Mononuclear cell (primary cell): Measurements from ENCODE around the gene ATP11A. TPM values are rescaled to one million over a fixed set of nuclear protein-coding genes. Genes with fewer than 3 reads are reported as not detected.

Experiments used
- H3K27me3 ChIP-seq: 2 replicates; pipeline ENCODE4 v1.6.0; 2011; ENCODE audit warnings: low read length, control low read depth; ENCODE audit not compliant: insufficient read depth
- H3K4me1 ChIP-seq: 2 replicates; pipeline ENCODE4 v1.5.1; 2011; ENCODE audit warnings: mild to moderate bottlenecking, low read length, control low read depth; ENCODE audit not compliant: insufficient read depth
- H3K4me3 ChIP-seq: 2 replicates; pipeline ENCODE4 v1.5.1; 2011; ENCODE audit warnings: mild to moderate bottlenecking, low read length, moderate library complexity
- H3K9me3 ChIP-seq: 2 replicates; pipeline ENCODE4 v1.5.1; 2011; ENCODE audit warnings: low read depth, mild to moderate bottlenecking, control low read depth, low read length
- total RNA-seq: library from RNA; depleted of rRNA; stranded (reverse); fragments of >200 nt; gene quantifications from one replicate; pipeline ENCODE4 v1.2.3, GENCODE V29; 2012

The ATP11A gene
- total RNA-seq, 1 donor = 24.9 TPM

- peaks cover 37% of the 10 kb centered on the region for H3K4me1 ChIP-seq
- no peaks in the 10 kb centered on the region for H3K27me3 ChIP-seq
- H3K9me3 ChIP-seq = no peaks in the 10 kb centered on the region
- no peak overlapping the region for H3K4me3 ChIP-seq
These were observed 5.3 kb downstream of the ATP11A start for GRCh38 chr13:112695121-112695520.

- no peaks in the 10 kb centered on the region for H3K9me3 ChIP-seq
- no peaks in the 10 kb centered on the region for H3K27me3 ChIP-seq
- peaks cover 33% of the 10 kb centered on the region for H3K4me1 ChIP-seq
- H3K4me3 ChIP-seq = no peak overlapping the region
These were observed 6.4 kb downstream of the ATP11A start for GRCh38 chr13:112696001-112696868.

- no peaks in the 10 kb centered on the region for H3K27me3 ChIP-seq
- H3K9me3 ChIP-seq = no peaks in the 10 kb centered on the region
- H3K4me1 ChIP-seq = peaks cover 25% of the 10 kb centered on the region
- no peak overlapping the region for H3K4me3 ChIP-seq
These were observed 7.1 kb downstream of the ATP11A start for GRCh38 chr13:112696869-112697465.

GRCh38 chr13:112697756-112698655 lies 8.2 kb downstream of the ATP11A start:
- no peaks in the 10 kb centered on the region for H3K9me3 ChIP-seq
- H3K27me3 ChIP-seq = no peaks in the 10 kb centered on the region
- peaks cover 24% of the 10 kb centered on the region for H3K4me1 ChIP-seq
- H3K4me3 ChIP-seq = no peak overlapping the region

GRCh38 chr13:112699322-112699918 lies 9.6 kb downstream of the ATP11A start:
- Histone ChIP-seq H3K27me3 (no peaks in the 10 kb centered on the region), H3K4me3 (no peak overlapping the region), H3K9me3 (no peaks in the 10 kb centered on the region), H3K4me1 (peaks cover 23% of the 10 kb centered on the region)

- Histone ChIP-seq H3K4me3 (no peak overlapping the region), H3K9me3 (no peaks in the 10 kb centered on the region), H3K27me3 (no peaks in the 10 kb centered on the region), H3K4me1 (peaks cover 25% of the 10 kb centered on the region)
These were observed 10.6 kb downstream of the ATP11A start for GRCh38 chr13:112700291-112701060.

- no peak overlapping the region for H3K4me3 ChIP-seq
- H3K9me3 ChIP-seq = no peaks in the 10 kb centered on the region
These were observed 12.6 kb downstream of the ATP11A start for GRCh38 chr13:112702341-112702985.

GRCh38 chr13:112702986-112703379 lies 13.1 kb downstream of the ATP11A start:
- Histone ChIP-seq H3K4me3 (no peak overlapping the region), H3K9me3 (no peaks in the 10 kb centered on the region), H3K27me3 (no peaks in the 10 kb centered on the region), H3K4me1 (peaks cover 25% of the 10 kb centered on the region)

More at GRCh38 chr13:112702341-112702985, 12.6 kb downstream of the ATP11A start:
- H3K27me3 ChIP-seq = no peaks in the 10 kb centered on the region
- peaks cover 25% of the 10 kb centered on the region for H3K4me1 ChIP-seq

GRCh38 chr13:112703449-112704284 lies 13.8 kb downstream of the ATP11A start:
- no peak overlapping the region for H3K4me3 ChIP-seq
- H3K4me1 ChIP-seq = peaks cover 25% of the 10 kb centered on the region
- no peaks in the 10 kb centered on the region for H3K27me3 ChIP-seq
- H3K9me3 ChIP-seq = no peaks in the 10 kb centered on the region

- no peaks in the 10 kb centered on the region for H3K9me3 ChIP-seq
- H3K4me3 ChIP-seq = no peak overlapping the region
- H3K4me1 ChIP-seq = peaks cover 25% of the 10 kb centered on the region
- H3K27me3 ChIP-seq = no peaks in the 10 kb centered on the region
These were observed 14.7 kb downstream of the ATP11A start for GRCh38 chr13:112704308-112705145.

GRCh38 chr13:112705286-112705685 lies 15.4 kb downstream of the ATP11A start:
- H3K27me3 ChIP-seq = no peaks in the 10 kb centered on the region
- H3K4me3 ChIP-seq = no peak overlapping the region
- no peaks in the 10 kb centered on the region for H3K9me3 ChIP-seq
- peaks cover 25% of the 10 kb centered on the region for H3K4me1 ChIP-seq

- Histone ChIP-seq H3K4me1 (peaks cover 25% of the 10 kb centered on the region), H3K4me3 (no peak overlapping the region), H3K9me3 (no peaks in the 10 kb centered on the region), H3K27me3 (no peaks in the 10 kb centered on the region)
These were observed 16.3 kb downstream of the ATP11A start for GRCh38 chr13:112706171-112706570.
